GM19324 (cell line): ENCODE results near the gene FAM78A.

ENCODE experiments used
- ATAC-seq: cut with Tn5 transposase; IDR thresholded peaks from one replicate; pipeline ENCODE4 v1.9.1; 2021; ENCODE audit warnings: mild to moderate bottlenecking, moderate library complexity; ENCODE audit not compliant: unreplicated experiment, low FRiP score

The FAM78A gene

GRCh38 chr9:131303381-131304321 is 27.3 kb upstream of the FAM78A start:
- no peak for ATAC-seq

- ATAC-seq: no peak
Measured at GRCh38 chr9:131302244-131303075, 26.1 kb upstream of the FAM78A start.

GRCh38 chr9:131300444-131300843 is 24.1 kb upstream of the FAM78A start:
- no peak for ATAC-seq

GRCh38 chr9:131299961-131300347 is 23.6 kb upstream of the FAM78A start:
- ATAC-seq: no peak

GRCh38 chr9:131299346-131299960 is 23.1 kb upstream of the FAM78A start:
- ATAC-seq: no peak

GRCh38 chr9:131298816-131299215 is 22.5 kb upstream of the FAM78A start:
- no peak for ATAC-seq

- ATAC-seq: no peak
Measured at GRCh38 chr9:131298341-131298740, 22.0 kb upstream of the FAM78A start.

- no peak for ATAC-seq
Measured at GRCh38 chr9:131297903-131298302, 21.6 kb upstream of the FAM78A start.

GRCh38 chr9:131296906-131297500 is 20.7 kb upstream of the FAM78A start:
- ATAC-seq: no peak

- ATAC-seq: no peak
Measured at GRCh38 chr9:131296460-131296859, 20.1 kb upstream of the FAM78A start.

- no peak for ATAC-seq
Measured at GRCh38 chr9:131292937-131293336, 16.6 kb upstream of the FAM78A start.

- no peak for ATAC-seq
Measured at GRCh38 chr9:131291795-131292315, 15.5 kb upstream of the FAM78A start.

GRCh38 chr9:131290767-131291370 is 14.6 kb upstream of the FAM78A start:
- ATAC-seq: no peak

GRCh38 chr9:131290036-131290766 is 13.9 kb upstream of the FAM78A start:
- no peak for ATAC-seq

- no peak for ATAC-seq
Measured at GRCh38 chr9:131289301-131290035, 13.2 kb upstream of the FAM78A start, which contains the start of gene PLPP7. TSS of gene PLPP7 (plus strand) at chr9:131289723. CDS start at chr9:131289998, 275 bp downstream.

GRCh38 chr9:131288217-131288616 is 11.9 kb upstream of the FAM78A start:
- ATAC-seq: no peak

GRCh38 chr9:131287359-131287758 is 11.0 kb upstream of the FAM78A start:
- no peak for ATAC-seq

GRCh38 chr9:131284856-131285255 is 8.5 kb upstream of the FAM78A start:
- no peak for ATAC-seq
